HCT116 (cell line): ENCODE results near the gene CYB5RL.

Source experiments
- FOSL1 ChIP-seq: IDR thresholded peaks from 2 replicates; pipeline ENCODE4 v1.6.1; 2012; ENCODE audit warnings: low read depth
- POLR2AphosphoS5 ChIP-seq: IDR thresholded peaks from 2 replicates; pipeline ENCODE4 v1.6.1; 2011; ENCODE audit warnings: mild to moderate bottlenecking, low read depth, low read length, moderate library complexity
- TF ChIP-seq, protein P1 (sequence below), 3 experiments: fragments of 200-600 bp in 1 of 3; sonication (generic) in 1 of 3; IDR thresholded peaks in 2 of 3; conservative IDR thresholded peaks in 1 of 3; 2 replicates each; pipeline ENCODE4 v1.5.1; 2012 to 2017; ENCODE audit warnings: low read depth in 2 of 3, low read length in 2 of 3, antibody characterized with exemption in 1 of 3, borderline replicate concordance in 1 of 3, control low read depth in 1 of 3, mild to moderate bottlenecking in 1 of 3, mixed read lengths in 1 of 3, mixed run types in 1 of 3, moderate library complexity in 1 of 3; ENCODE audit not compliant: insufficient read depth in 1 of 3
- TF ChIP-seq, protein P2 (sequence below): IDR thresholded peaks from 2 replicates; pipeline ENCODE4 v1.6.1; 2012; ENCODE audit warnings: low read depth
- TF ChIP-seq, protein P3 (sequence below): IDR thresholded peaks from 2 replicates; pipeline ENCODE4 v1.6.1; 2012

DNA sequence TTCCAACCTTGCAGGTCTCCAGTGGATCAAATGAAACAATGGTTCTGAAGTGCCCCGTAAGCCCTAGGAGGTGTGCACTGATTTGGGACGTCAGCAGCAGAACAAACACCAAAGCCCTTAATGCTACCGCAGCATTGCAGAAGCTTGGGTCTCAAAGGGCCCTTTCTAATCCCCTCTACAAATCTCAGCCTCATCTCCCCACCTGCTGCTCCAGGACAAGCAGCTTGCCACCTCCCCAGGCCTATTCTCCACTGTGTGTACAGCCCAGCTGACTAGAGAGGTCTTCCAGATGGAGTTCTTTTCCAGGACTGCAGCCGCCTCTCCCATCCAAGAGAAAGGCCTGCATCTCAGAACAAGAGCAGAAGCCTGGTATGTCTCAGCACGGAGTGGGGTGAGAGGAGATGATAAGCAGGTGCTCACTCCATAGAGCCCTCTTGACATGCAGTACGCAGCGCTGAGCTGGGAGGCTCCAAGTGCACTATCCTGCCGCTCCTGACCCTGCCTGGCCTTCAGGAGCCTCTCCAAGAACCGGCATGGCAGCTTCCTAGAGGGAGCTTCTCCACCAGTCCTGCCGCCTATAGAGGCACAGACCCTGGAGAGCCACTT is 46.4 kb upstream of the CYB5RL start:
- TF ChIP-seq, protein P1, sequence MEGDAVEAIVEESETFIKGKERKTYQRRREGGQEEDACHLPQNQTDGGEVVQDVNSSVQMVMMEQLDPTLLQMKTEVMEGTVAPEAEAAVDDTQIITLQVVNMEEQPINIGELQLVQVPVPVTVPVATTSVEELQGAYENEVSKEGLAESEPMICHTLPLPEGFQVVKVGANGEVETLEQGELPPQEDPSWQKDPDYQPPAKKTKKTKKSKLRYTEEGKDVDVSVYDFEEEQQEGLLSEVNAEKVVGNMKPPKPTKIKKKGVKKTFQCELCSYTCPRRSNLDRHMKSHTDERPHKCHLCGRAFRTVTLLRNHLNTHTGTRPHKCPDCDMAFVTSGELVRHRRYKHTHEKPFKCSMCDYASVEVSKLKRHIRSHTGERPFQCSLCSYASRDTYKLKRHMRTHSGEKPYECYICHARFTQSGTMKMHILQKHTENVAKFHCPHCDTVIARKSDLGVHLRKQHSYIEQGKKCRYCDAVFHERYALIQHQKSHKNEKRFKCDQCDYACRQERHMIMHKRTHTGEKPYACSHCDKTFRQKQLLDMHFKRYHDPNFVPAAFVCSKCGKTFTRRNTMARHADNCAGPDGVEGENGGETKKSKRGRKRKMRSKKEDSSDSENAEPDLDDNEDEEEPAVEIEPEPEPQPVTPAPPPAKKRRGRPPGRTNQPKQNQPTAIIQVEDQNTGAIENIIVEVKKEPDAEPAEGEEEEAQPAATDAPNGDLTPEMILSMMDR (IDR thresholded peaks at IDR 0.05 in 2 of 3, conservative IDR thresholded peaks at IDR 0.05 in 1 of 3; ENCODE audit: borderline replicate concordance in 1 of 3, insufficient read depth in 1 of 3, low read depth in 2 of 3, low read length in 2 of 3), result no peak
- TF ChIP-seq, protein P2, sequence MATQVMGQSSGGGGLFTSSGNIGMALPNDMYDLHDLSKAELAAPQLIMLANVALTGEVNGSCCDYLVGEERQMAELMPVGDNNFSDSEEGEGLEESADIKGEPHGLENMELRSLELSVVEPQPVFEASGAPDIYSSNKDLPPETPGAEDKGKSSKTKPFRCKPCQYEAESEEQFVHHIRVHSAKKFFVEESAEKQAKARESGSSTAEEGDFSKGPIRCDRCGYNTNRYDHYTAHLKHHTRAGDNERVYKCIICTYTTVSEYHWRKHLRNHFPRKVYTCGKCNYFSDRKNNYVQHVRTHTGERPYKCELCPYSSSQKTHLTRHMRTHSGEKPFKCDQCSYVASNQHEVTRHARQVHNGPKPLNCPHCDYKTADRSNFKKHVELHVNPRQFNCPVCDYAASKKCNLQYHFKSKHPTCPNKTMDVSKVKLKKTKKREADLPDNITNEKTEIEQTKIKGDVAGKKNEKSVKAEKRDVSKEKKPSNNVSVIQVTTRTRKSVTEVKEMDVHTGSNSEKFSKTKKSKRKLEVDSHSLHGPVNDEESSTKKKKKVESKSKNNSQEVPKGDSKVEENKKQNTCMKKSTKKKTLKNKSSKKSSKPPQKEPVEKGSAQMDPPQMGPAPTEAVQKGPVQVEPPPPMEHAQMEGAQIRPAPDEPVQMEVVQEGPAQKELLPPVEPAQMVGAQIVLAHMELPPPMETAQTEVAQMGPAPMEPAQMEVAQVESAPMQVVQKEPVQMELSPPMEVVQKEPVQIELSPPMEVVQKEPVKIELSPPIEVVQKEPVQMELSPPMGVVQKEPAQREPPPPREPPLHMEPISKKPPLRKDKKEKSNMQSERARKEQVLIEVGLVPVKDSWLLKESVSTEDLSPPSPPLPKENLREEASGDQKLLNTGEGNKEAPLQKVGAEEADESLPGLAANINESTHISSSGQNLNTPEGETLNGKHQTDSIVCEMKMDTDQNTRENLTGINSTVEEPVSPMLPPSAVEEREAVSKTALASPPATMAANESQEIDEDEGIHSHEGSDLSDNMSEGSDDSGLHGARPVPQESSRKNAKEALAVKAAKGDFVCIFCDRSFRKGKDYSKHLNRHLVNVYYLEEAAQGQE, result no peak
- TF ChIP-seq, protein P3, sequence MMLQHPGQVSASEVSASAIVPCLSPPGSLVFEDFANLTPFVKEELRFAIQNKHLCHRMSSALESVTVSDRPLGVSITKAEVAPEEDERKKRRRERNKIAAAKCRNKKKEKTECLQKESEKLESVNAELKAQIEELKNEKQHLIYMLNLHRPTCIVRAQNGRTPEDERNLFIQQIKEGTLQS, result no peak
- no peak for TF ChIP-seq FOSL1
- TF ChIP-seq POLR2AphosphoS5, result no peak
